Lower lobe of right lung (tissue), 2 donors: Measurements from ENCODE around the gene GMPR. TPM values are rescaled to one million over a fixed set of nuclear protein-coding genes. Genes with fewer than 3 reads are reported as not detected.

ENCODE experiments used
- ATAC-seq, 2 donors: fragments of 200-7000 bp; cut with Tn5 transposase; one replicate each; pipeline ENCODE4 v1.9.1; 2020 to 2022; ENCODE audit warnings: mild to moderate bottlenecking in 2 of 2, moderate library complexity in 2 of 2
- DNase-seq: peaks from one replicate; pipeline ENCODE4 v3.0.0-alpha.2; 2020
- H3K27ac ChIP-seq: fragments of 200-600 bp; one replicate; pipeline ENCODE4 v1.8.0; 2022
- H3K27me3 ChIP-seq: fragments of 200-600 bp; one replicate; pipeline ENCODE4 v1.8.0; 2022; ENCODE audit warnings: low read depth
- H3K36me3 ChIP-seq: fragments of 200-600 bp; one replicate; pipeline ENCODE4 v1.8.0; 2022; ENCODE audit warnings: mild to moderate bottlenecking
- H3K4me1 ChIP-seq: fragments of 200-600 bp; one replicate; pipeline ENCODE4 v1.8.0; 2022
- H3K4me3 ChIP-seq: fragments of 200-600 bp; one replicate; pipeline ENCODE4 v1.8.0; 2022; ENCODE audit warnings: mild to moderate bottlenecking
- H3K9me3 ChIP-seq: fragments of 200-600 bp; one replicate; pipeline ENCODE4 v1.8.0; 2022
- CTCF ChIP-seq: fragments of 200-600 bp; IDR thresholded peaks from one replicate; pipeline ENCODE4 v1.8.0; 2022; ENCODE audit warnings: antibody characterized with exemption, mild to moderate bottlenecking
- intact Hi-C: fragments of 100-400 bp; cut with DNase I; formaldehyde crosslinking; loops from one replicate; pipeline ENCODE4 v1.11.0; 2022
- total RNA-seq: library from RNA; stranded (reverse); fragmentation: NEBNext Ultra II Directional; extraction: Animal tissue kit (Norgen Biotek cat#: 25700); gene quantifications from one replicate; pipeline ENCODE4 v1.2.1, GENCODE V29; 2021
- donor health status: DM: no; HTN: yes; CAD: no; lungs with severe emphysema.

The GMPR gene
- total RNA-seq, 1 donor from 2014 or later, result 22.5 TPM

DNA sequence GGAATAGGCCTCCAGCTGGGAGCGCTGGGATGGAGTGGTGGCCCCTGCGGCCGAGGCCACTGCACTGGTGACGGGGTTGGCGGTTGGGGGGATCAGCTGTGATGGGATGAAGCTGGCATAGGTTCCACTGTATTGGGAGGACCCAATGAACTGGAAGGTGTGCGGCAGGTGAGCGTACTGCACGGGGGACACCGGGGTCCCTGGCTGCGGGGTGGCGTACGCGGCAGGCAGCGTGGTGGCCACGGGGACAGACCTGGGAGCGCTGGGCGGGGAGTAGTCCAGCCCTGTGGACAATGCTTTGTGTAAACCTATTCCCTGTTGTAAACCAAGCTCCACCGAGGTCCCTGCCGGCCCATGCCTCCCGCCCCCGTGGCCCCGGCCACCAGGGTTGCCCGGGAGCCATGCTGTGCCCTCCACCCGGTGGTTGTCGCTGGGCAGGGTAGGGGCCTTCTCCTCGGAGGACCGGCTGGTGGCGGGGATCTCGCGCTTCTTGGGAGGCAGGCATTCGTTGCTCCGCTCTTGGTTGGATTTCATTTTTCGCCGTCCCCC lies 89.5 kb downstream of the GMPR start:
- DNase-seq (no peak), ATAC-seq (no peak)
- Histone ChIP-seq H3K4me3 (no peak overlapping the region), H3K27ac (no peak overlapping the region), H3K4me1 (peaks cover 24% of the 10 kb centered on the region), H3K27me3 (no peaks in the 10 kb centered on the region), H3K36me3 (peaks cover 36% of the 10 kb centered on the region), H3K9me3 (no peaks in the 10 kb centered on the region)
- TF ChIP-seq CTCF, result no peak
- intact Hi-C loops, result no loop called here

- H3K27ac ChIP-seq, result no peak overlapping the region
- peaks cover 35% of the 10 kb centered on the region for H3K36me3 ChIP-seq
- H3K4me3 ChIP-seq, result no peak overlapping the region
- intact Hi-C loops, result no loop called here
- no peak for ATAC-seq
- H3K27me3 ChIP-seq, result no peaks in the 10 kb centered on the region
- peaks cover 18% of the 10 kb centered on the region for H3K4me1 ChIP-seq
- DNase-seq, result no peak
- TF ChIP-seq CTCF, result no peak
- H3K9me3 ChIP-seq, result no peaks in the 10 kb centered on the region
These were observed 90.8 kb downstream of the GMPR start for GRCh38 chr6:16329233-16329632.

- no peaks in the 10 kb centered on the region for H3K9me3 ChIP-seq
- peak; percentile 79 for DNase-seq
- H3K27me3 ChIP-seq, result no peaks in the 10 kb centered on the region
- H3K27ac ChIP-seq, result no peak overlapping the region
- H3K4me3 ChIP-seq, result no peak overlapping the region
- peaks cover 33% of the 10 kb centered on the region for H3K4me1 ChIP-seq
- ATAC-seq, result peak; percentile 85 to 90
- intact Hi-C loops, result no loop called here
- TF ChIP-seq CTCF, result peak; percentile 95
- H3K36me3 ChIP-seq, result peaks cover 19% of the 10 kb centered on the region
These were observed 93.2 kb downstream of the GMPR start for GRCh38 chr6:16331384-16332174.

- Histone ChIP-seq H3K4me1 (peaks cover 39% of the 10 kb centered on the region), H3K9me3 (no peaks in the 10 kb centered on the region), H3K27me3 (no peaks in the 10 kb centered on the region), H3K36me3 (peaks cover 13% of the 10 kb centered on the region), H3K27ac (no peak overlapping the region), H3K4me3 (no peak overlapping the region)
- intact Hi-C loops, result no loop called here
- TF ChIP-seq CTCF, result peak; percentile 90
- peak; percentile 75 for DNase-seq
- peak; percentile 92 to 94 for ATAC-seq
These were observed 93.8 kb downstream of the GMPR start for GRCh38 chr6:16332175-16332542.

DNA sequence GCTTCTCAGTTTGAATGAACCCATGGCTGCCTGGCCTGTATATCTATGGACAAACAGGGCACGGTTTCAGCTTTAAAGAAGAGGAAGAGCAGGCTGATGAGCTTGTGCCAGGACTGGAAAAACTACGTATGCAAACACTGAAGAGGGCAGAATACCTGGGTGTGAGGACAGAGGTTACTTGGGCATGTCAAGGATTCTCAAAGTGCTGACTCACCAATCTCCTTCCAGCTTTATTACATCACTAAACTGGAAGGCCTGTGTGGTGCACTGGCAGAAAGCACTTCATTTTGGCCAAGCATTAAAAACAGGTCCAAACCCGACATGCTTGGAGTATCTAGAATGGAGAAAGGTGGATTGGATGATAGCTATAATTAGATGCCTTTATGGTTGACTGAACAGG lies 95.2 kb downstream of the GMPR start:
- H3K27ac ChIP-seq, result no peak overlapping the region
- peak in 1 of 2 donors; percentile 58 for ATAC-seq
- intact Hi-C loops, result no loop called here

More for the DNA sequence above, 95.2 kb downstream of the GMPR start:
- peaks cover 53% of the 10 kb centered on the region for H3K4me1 ChIP-seq
- H3K9me3 ChIP-seq, result no peaks in the 10 kb centered on the region
- H3K4me3 ChIP-seq, result no peak overlapping the region
- H3K27me3 ChIP-seq, result no peaks in the 10 kb centered on the region
- no peaks in the 10 kb centered on the region for H3K36me3 ChIP-seq
- DNase-seq, result no peak
- TF ChIP-seq CTCF, result no peak
